Measurements from ENCODE around the gene OR5D16. TPM values are rescaled to one million over a fixed set of nuclear protein-coding genes. Genes with fewer than 3 reads are reported as not detected.

OR5D16 gene
- total RNA-seq, 1 experiment from 2014 or later, result not detected

DNA sequence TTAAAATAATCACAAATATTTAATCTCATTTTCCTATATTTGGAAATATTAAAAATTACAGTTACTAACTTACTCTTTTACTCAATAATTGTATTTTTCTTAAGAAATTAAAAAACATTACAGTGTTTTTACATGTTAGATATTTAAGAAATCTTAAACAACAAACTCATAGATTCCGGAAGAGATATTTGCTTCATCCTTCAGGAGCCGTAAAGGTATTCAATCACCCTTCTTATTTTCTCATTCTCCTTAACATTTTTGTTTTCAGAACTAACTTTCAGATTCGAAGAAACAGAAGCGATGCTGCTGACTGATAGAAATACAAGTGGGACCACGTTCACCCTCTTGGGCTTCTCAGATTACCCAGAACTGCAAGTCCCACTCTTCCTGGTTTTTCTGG is 19.2 kb upstream of the OR5D16 start, which contains the start of gene OR5D18:
Gene OR5D18 (plus strand): TSS at position 301 of the 400 bp plus-strand sequence. CDS start 0 bp downstream, at position 301.
- Histone ChIP-seq H3F3A (ENCODE audit: insufficient read depth, low read depth) (no peaks in the 10 kb centered on the region), H3K4me2 (no peak within 1 kb of the TSS), H3K9me3 (ENCODE audit: insufficient read depth, low read depth) (no peaks in the 10 kb centered on the region), H3K9me2 (ENCODE audit: insufficient read depth) (0 out of 2 replicates have a peak, but pooled peaks cover 8% of the 10 kb centered on the region), H3K4me1 (replicated peaks; ENCODE audit: insufficient read depth) (no peaks in the 10 kb centered on the region), H3K27me3 (ENCODE audit: insufficient read depth, low read depth) (peaks cover 14% of the 10 kb centered on the region), H3K36me3 (ENCODE audit: low read depth) (no peaks in the 10 kb centered on the region), H4K20me1 (ENCODE audit: insufficient read depth) (no peaks in the 10 kb centered on the region), H3K27ac (no peak within 1 kb of the TSS), H2AFZ (no peak within 1 kb of the TSS), H3K4me3 (no peak within 1 kb of the TSS), H3K79me2 (ENCODE audit: low read depth) (no peaks in the 10 kb centered on the region)
- ChIA-PET CTCF (no interaction called here), POLR2A (ENCODE audit: unreplicated experiment) (no interaction called here)
- TF ChIP-seq EZH2 (IDR thresholded peaks at IDR 0.05; ENCODE audit: low read depth), result no peak
- TF ChIP-seq, protein P1, sequence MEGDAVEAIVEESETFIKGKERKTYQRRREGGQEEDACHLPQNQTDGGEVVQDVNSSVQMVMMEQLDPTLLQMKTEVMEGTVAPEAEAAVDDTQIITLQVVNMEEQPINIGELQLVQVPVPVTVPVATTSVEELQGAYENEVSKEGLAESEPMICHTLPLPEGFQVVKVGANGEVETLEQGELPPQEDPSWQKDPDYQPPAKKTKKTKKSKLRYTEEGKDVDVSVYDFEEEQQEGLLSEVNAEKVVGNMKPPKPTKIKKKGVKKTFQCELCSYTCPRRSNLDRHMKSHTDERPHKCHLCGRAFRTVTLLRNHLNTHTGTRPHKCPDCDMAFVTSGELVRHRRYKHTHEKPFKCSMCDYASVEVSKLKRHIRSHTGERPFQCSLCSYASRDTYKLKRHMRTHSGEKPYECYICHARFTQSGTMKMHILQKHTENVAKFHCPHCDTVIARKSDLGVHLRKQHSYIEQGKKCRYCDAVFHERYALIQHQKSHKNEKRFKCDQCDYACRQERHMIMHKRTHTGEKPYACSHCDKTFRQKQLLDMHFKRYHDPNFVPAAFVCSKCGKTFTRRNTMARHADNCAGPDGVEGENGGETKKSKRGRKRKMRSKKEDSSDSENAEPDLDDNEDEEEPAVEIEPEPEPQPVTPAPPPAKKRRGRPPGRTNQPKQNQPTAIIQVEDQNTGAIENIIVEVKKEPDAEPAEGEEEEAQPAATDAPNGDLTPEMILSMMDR (conservative IDR thresholded peaks at IDR 0.05), result no peak
- DNase-seq, result no peak
- intact Hi-C loops (cut with micrococcal nuclease; ENCODE audit: unreplicated experiment), result no loop called here
- no TSS peak for BruUV-seq (replicated peaks)

DNA sequence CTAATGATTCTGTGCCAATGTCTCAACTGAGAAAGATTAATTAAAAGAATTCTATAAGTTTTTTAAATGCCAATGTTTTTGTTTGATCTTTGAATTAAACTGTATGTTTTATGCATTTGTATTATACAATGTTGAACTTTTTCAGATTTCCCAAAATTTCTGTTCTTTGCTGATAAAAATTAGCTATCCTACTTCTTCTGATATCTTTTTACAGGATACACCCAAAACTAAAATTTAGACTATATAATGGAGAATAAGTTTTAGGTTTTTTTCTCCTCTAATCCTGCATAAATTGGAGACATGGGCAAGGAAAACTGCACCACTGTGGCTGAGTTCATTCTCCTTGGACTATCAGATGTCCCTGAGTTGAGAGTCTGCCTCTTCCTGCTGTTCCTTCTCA is 11.6 kb upstream of the OR5D16 start, which contains the start of gene OR5L2:
Gene OR5L2 (plus strand): TSS at position 301 of the 400 bp plus-strand sequence. CDS start 0 bp downstream, at position 301.
- BruUV-seq (replicated peaks), result no TSS peak
- H4K20me1 ChIP-seq (ENCODE audit: insufficient read depth), result no peaks in the 10 kb centered on the region
- H3F3A ChIP-seq (ENCODE audit: insufficient read depth, low read depth), result no peaks in the 10 kb centered on the region
- H3K9me2 ChIP-seq (ENCODE audit: insufficient read depth), result no peaks in the 10 kb centered on the region
- intact Hi-C loops (cut with micrococcal nuclease; ENCODE audit: unreplicated experiment), result no loop called here
- H2AFZ ChIP-seq, result no peak within 1 kb of the TSS
- ChIA-PET CTCF (no interaction called here), POLR2A (ENCODE audit: unreplicated experiment) (no interaction called here)
- no peak within 1 kb of the TSS for H3K4me2 ChIP-seq
- H3K4me3 ChIP-seq, result no peak within 1 kb of the TSS
- DNase-seq, result no peak
- no peaks in the 10 kb centered on the region for H3K36me3 ChIP-seq (ENCODE audit: low read depth)
- H3K79me2 ChIP-seq (ENCODE audit: low read depth), result no peaks in the 10 kb centered on the region
- no peaks in the 10 kb centered on the region for H3K9me3 ChIP-seq (ENCODE audit: insufficient read depth, low read depth)
- no peaks in the 10 kb centered on the region for H3K4me1 ChIP-seq (replicated peaks; ENCODE audit: insufficient read depth)
- H3K27ac ChIP-seq, result no peak within 1 kb of the TSS
- TF ChIP-seq, protein P1 (conservative IDR thresholded peaks at IDR 0.05), result no peak
- no peak for TF ChIP-seq EZH2 (IDR thresholded peaks at IDR 0.05; ENCODE audit: low read depth)
- H3K27me3 ChIP-seq (ENCODE audit: insufficient read depth, low read depth), result no peaks in the 10 kb centered on the region

DNA sequence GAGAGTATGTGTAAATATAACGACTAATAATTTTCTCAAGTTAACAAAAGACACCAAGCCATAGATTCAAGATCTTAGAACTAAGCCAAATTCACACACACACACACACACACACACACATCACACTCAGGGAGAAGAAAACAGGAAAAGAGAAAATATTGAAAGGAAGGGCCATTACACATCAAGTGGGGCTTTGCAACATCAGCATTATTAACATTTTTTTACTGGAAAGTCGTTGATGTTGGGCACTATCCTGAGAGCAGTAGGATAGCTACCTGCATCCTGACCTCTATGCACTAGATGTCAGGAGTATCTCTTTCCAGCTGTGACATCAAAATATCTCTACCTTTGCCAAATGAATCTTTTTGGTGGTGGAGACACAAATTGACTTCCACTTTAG is 8.9 kb downstream of the OR5D16 start:
- no peaks in the 10 kb centered on the region for H3K4me1 ChIP-seq (replicated peaks; ENCODE audit: insufficient read depth)
- CTCF ChIA-PET, result no interaction called here
- no peak overlapping the region for H2AFZ ChIP-seq
- intact Hi-C loops (cut with micrococcal nuclease; ENCODE audit: unreplicated experiment), result no loop called here
- no TSS peak for BruUV-seq (replicated peaks)
- H3F3A ChIP-seq (ENCODE audit: insufficient read depth, low read depth), result no peaks in the 10 kb centered on the region
- DNase-seq, result no peak
- TF ChIP-seq, protein P1 (conservative IDR thresholded peaks at IDR 0.05), result no peak
- no peaks in the 10 kb centered on the region for H3K36me3 ChIP-seq (ENCODE audit: low read depth)
- no peaks in the 10 kb centered on the region for H3K27me3 ChIP-seq (ENCODE audit: insufficient read depth, low read depth)
- no peaks in the 10 kb centered on the region for H3K79me2 ChIP-seq (ENCODE audit: low read depth)
- H4K20me1 ChIP-seq (ENCODE audit: insufficient read depth), result no peaks in the 10 kb centered on the region
- no peaks in the 10 kb centered on the region; the same call in 1 of the 2 replicates for H3K9me3 ChIP-seq (ENCODE audit: insufficient read depth, low read depth)
- no peaks in the 10 kb centered on the region; the same call in 1 of the 2 replicates for H3K9me2 ChIP-seq (ENCODE audit: insufficient read depth)
- POLR2A ChIA-PET (ENCODE audit: unreplicated experiment), result no interaction called here
- H3K27ac ChIP-seq, result no peak overlapping the region
- H3K4me2 ChIP-seq, result no peak overlapping the region
- H3K4me3 ChIP-seq, result no peak overlapping the region
